Astrocyte of the hippocampus (primary cell): ENCODE measurements around the gene IRGC.
"Not testable (repeated sequence)": the region's sequence is repeated elsewhere in the genome, so short reads cannot be mapped to it uniquely, and the experiment has no call there.

ENCODE experiments used
- DNase-seq: peaks from one replicate; pipeline ENCODE4 v3.0.0; 2011; ENCODE audit warnings: low read depth, low spot score

Gene IRGC

GRCh38 chr19:43754253-43754502, 38.3 kb downstream of the IRGC start:
- DNase-seq: no peak

DNA sequence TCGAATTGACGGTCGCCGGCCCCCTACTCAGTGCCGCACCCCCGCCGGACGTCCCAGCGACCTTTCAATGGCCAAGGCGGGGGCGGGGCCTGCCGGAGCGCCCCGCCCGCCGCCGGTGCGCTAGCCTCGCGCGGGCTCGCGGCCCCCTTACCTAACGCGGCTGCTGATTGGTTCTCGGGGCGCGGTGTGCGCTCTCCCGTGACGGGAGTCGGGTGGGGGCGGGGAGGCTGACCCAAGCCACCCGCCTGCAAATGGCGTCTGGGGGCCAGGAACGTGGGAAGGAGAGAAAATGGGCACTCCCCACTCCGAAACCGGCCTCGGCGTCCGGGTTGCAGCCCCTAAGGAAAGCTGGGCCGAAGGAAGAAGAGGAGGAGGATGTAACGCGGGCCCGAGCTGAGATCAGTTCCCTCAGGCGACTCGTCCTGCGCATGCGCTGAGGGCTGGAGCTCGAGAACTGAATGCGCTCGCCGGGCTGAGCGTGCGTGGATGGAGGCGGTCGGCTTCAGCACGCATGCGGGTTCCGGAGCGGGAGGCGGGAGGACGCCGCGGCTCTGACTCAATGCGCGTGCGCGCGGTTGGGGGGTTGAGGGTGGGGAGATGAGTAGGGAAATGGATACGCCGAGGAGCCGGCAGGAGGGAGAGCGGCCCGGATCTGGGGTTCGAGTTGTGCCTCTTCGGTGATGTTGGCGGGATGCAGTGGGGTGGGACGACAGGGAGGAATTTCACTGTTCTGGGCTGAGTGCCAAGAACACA, 38.8 kb downstream of the IRGC start, which contains the start of gene SMG9:
Gene SMG9, minus strand, starts transcription at position 460 of the 753 bp plus-strand sequence. CDS start 4,221 bp downstream, outside the sequence.
- peak; percentile 99 for DNase-seq

DNA sequence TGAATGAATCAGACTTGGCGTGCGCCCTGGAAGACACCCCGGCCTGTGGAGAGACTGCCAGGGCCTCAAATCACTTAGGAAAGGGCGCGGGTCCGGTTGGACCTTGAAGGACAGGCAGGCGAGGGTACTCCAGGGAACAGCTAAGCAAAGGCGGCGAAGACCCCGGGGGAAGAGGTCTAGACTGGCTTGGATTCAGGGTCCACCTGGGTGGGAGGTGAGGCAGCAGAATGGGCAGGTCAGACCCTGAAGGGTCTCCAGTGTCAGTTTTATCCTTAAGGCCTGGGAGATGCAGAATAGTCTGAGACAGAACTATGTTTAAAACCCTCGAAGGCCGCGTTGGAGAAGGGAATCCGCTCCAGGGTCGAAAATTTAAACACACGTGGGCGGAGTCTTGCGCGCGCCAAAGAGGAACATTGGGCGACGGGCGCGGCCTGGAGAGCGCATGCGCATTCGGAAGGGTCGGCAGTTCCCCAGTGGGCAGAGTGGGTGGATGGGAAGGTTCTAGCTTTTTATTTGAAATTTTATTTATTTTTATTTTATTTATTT, 39.5 kb downstream of the IRGC start:
- peak; percentile 82 for DNase-seq

- peak; percentile 49 for DNase-seq
Measured at GRCh38 chr19:43759515-43759914, 43.6 kb downstream of the IRGC start.

DNA sequence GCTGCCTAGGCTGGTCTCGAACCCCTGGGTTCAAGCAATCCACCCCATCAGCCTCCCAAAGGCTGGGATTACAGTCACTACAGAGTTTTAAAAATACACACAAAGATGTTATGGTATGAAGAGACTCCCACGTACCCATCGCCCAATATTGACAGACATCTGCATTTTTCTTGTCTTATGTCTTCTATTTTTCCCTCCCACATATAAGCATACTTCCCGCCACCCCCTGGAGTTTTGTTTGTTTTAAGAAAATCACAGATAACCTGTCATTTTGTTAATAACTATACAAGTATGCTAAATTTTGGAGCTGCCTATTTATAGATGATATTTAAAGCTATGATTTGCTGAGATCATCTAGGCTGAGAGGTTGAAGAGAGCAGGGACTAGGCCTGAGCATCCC, 45.1 kb downstream of the IRGC start:
- DNase-seq: no peak

DNA sequence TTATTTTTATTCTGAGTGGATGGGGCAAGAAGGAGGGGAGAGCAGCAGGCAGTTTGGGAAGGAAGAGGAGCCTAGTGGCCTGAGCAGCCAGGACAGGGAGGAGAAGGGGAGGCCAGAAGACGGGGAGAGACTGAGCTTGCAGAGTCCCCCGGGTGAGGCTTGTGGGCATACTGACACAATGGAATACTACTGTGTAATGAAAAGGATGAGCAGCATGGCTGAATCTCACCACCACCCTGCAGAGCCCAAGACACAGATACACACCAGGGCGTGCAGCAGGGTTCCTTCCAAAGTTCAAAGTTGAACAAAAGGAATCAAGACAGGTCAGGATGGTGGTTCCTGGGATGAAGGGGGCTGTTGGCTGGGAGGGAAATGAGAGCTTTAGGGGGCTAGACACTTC, 46.9 kb downstream of the IRGC start:
- DNase-seq: no peak

- DNase-seq: peak; percentile 39
Measured at GRCh38 chr19:43763473-43763939, 47.6 kb downstream of the IRGC start.

- not testable (repeated sequence) for DNase-seq
Measured at GRCh38 chr19:43764684-43765083, 48.8 kb downstream of the IRGC start.

- DNase-seq: peak; percentile 95
Measured at GRCh38 chr19:43765109-43765876, 49.4 kb downstream of the IRGC start.

GRCh38 chr19:43766755-43767043, 50.8 kb downstream of the IRGC start:
- no peak for DNase-seq

DNA sequence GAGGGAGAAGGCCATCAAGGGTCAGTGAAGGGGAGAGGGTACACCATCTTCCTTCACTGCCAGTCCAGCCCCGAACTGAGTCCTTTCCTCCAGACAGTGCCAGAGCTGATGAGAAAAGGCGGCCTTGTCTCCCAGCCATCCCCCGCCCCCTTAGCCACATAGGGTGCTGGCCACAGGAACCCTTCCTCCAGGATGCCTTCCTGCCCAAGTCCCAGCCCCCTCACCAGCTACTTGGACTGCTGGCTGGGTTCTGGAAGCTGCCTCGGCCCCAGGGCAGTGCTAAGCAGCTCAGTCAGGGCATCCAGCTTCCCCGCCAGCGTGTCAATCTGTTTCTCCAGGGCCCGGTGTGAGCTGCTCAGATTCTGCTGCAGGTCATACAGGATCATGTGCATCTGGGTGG, 51.4 kb downstream of the IRGC start:
- DNase-seq: no peak

- no peak for DNase-seq
Measured at GRCh38 chr19:43767818-43768217, 51.9 kb downstream of the IRGC start.

GRCh38 chr19:43768273-43769050, 52.6 kb downstream of the IRGC start:
- no peak for DNase-seq

GRCh38 chr19:43769256-43769655, 53.4 kb downstream of the IRGC start:
- no peak for DNase-seq
